A673 (cell line): Measurements from ENCODE around the gene IL23A. TPM values are rescaled to one million over a fixed set of nuclear protein-coding genes. Genes with fewer than 3 reads are reported as not detected.

Source experiments
- Bru-seq: library from RNA; stranded (reverse); fragments of 400-500 nt; gene quantifications from one replicate; lab custom pipeline; 2021; lab: Mats Ljungman, UMichigan
- BruChase-seq, 2 experiments: library from RNA; stranded (reverse); fragments of 400-500 nt; gene quantifications; one replicate each; lab custom pipeline; 2021; lab: Mats Ljungman, UMichigan
- BruUV-seq: library from RNA; stranded (reverse); fragments of 400-500 nt; replicated peaks from 2 replicates; lab custom pipeline; 2021; lab: Mats Ljungman, UMichigan
- CTCF ChIA-PET: fragments of 300-600 bp; sonication (Branson Sonifier 250); formaldehyde crosslinking; loops from one replicate; lab custom pipeline; 2022; ENCODE audit warnings: antibody characterized with exemption; lab: Charles Lee
- POLR2A ChIA-PET: fragments of 300-600 bp; sonication (Branson Sonifier 250); formaldehyde crosslinking; loops from one replicate; lab custom pipeline; 2022; ENCODE audit warnings: antibody characterized with exemption; ENCODE audit not compliant: low non-redundant PET; lab: Charles Lee
- DNase-seq: peaks from one replicate; pipeline ENCODE4 v3.0.0-alpha.2; 2015; ENCODE audit warnings: low spot score
- H3K27ac ChIP-seq: fragments of 200-600 bp; sonication (generic); 2 replicates; pipeline ENCODE4 v1.5.1; 2016; ENCODE audit warnings: mixed run types, low read depth, mild to moderate bottlenecking, mixed read lengths, antibody characterized with exemption, low read length; ENCODE audit not compliant: poor library complexity, severe bottlenecking
- H3K27me3 ChIP-seq: fragments of 200-600 bp; sonication (generic); replicated peaks from 2 replicates; pipeline ENCODE4 v1.6.1; 2017; ENCODE audit warnings: mixed run types, low read depth, mild to moderate bottlenecking, mixed read lengths, antibody characterized with exemption, low read length; ENCODE audit not compliant: insufficient read depth, poor library complexity
- H3K36me3 ChIP-seq: fragments of 200-600 bp; sonication (generic); 2 replicates; pipeline ENCODE4 v1.6.1; 2016; ENCODE audit warnings: mixed run types, mild to moderate bottlenecking, mixed read lengths, antibody characterized with exemption, low read length; ENCODE audit not compliant: insufficient read depth, poor library complexity, severe bottlenecking
- H3K4me1 ChIP-seq: fragments of 200-600 bp; sonication (generic); 2 replicates; pipeline ENCODE4 v1.6.1; 2017; ENCODE audit warnings: mixed run types, mild to moderate bottlenecking, mixed read lengths, antibody characterized with exemption, low read length; ENCODE audit not compliant: insufficient read depth, poor library complexity, severe bottlenecking
- H3K4me3 ChIP-seq: fragments of 200-600 bp; sonication (generic); 2 replicates; pipeline ENCODE4 v1.5.1; 2016; ENCODE audit warnings: low read depth, mixed run types, mild to moderate bottlenecking, mixed read lengths, low read length; ENCODE audit not compliant: poor library complexity, severe bottlenecking
- H3K9me3 ChIP-seq: fragments of 200-600 bp; sonication (generic); 2 replicates; pipeline ENCODE4 v1.6.1; 2016; ENCODE audit warnings: mixed run types, low read depth, mild to moderate bottlenecking, mixed read lengths, antibody characterized with exemption, low read length; ENCODE audit not compliant: poor library complexity, severe bottlenecking
- CTCF ChIP-seq: fragments of 300-800, 200-600 bp; sonication (generic); conservative IDR thresholded peaks from 2 replicates; pipeline ENCODE4 v1.5.1; 2017; ENCODE audit warnings: low read depth, mild to moderate bottlenecking, antibody characterized with exemption, low read length, moderate library complexity, mixed read lengths
- EZH2 ChIP-seq: fragments of 200-600 bp; sonication (generic); IDR thresholded peaks from 2 replicates; pipeline ENCODE4 v1.6.1; 2017; ENCODE audit warnings: borderline replicate concordance, low read depth, mild to moderate bottlenecking, mixed read lengths, antibody characterized with exemption, low read length; ENCODE audit not compliant: poor library complexity, severe bottlenecking
- intact Hi-C: fragments of 100-400 bp; cut with micrococcal nuclease; formaldehyde crosslinking; loops from one replicate; pipeline ENCODE4 v1.10.0; 2022; ENCODE audit not compliant: unreplicated experiment
- long read RNA-seq: library from polyadenylated mRNA; stranded (forward); transcript quantifications from one replicate; pipeline ENCODE4 v2.0.0, GENCODE V29; 2022
- total RNA-seq: library from RNA; stranded (reverse); gene quantifications from 2 replicates; pipeline ENCODE4 v1.2.3, GENCODE V29; 2021

The IL23A gene
- total RNA-seq (not detected in 2 replicates), Bru-seq, nascent RNA (percentile 15 among the genes with signal in this experiment), BruChase-seq, experiment 1, labeled RNA remaining after a 2-hour chase (percentile 40 among the genes with signal in this experiment), BruChase-seq, experiment 2, labeled RNA remaining after a 6-hour chase (not detected)
- long read RNA-seq: 0 reads

GRCh38 chr12:56338308-56339157 lies at the start of gene IL23A:
IL23A (plus strand) TSS chr12:56338884; CDS start chr12:56339045, 161 bp downstream.
- H3K4me3 ChIP-seq: no peak within 1 kb of the TSS
- H3K4me1 ChIP-seq: no peaks in the 10 kb centered on the region
- H3K27ac ChIP-seq: peak within 1 kb of the TSS; percentile 42
- intact Hi-C loops: no loop called here
- no TSS peak for BruUV-seq
- no peaks in the 10 kb centered on the region for H3K36me3 ChIP-seq
- TF ChIP-seq CTCF (no peak), EZH2 (no peak)
- CTCF ChIA-PET: no interaction called here
- H3K9me3 ChIP-seq: no peaks in the 10 kb centered on the region
- no peaks in the 10 kb centered on the region for H3K27me3 ChIP-seq
- DNase-seq: no peak
- POLR2A ChIA-PET: no interaction called here

GRCh38 chr12:56293795-56294194 lies 44.9 kb upstream of the IL23A start:
- intact Hi-C loops: no loop called here
- no TSS peak for BruUV-seq
- Histone ChIP-seq H3K36me3 (peaks cover 26% of the 10 kb centered on the region), H3K4me3 (no peak overlapping the region), H3K4me1 (peaks cover 16% of the 10 kb centered on the region), H3K9me3 (no peaks in the 10 kb centered on the region), H3K27ac (no peak overlapping the region), H3K27me3 (no peaks in the 10 kb centered on the region)
- POLR2A ChIA-PET: no interaction called here
- CTCF ChIA-PET: no interaction called here
- DNase-seq: no peak
- TF ChIP-seq EZH2 (no peak), CTCF (no peak)

- POLR2A ChIA-PET: no interaction called here
- H3K27me3 ChIP-seq: no peaks in the 10 kb centered on the region
These were observed 42.4 kb upstream of the IL23A start for GRCh38 chr12:56296295-56296694.

More at GRCh38 chr12:56296295-56296694, 42.4 kb upstream of the IL23A start:
- Histone ChIP-seq H3K27ac (peak overlapping the region; percentile 3), H3K9me3 (no peaks in the 10 kb centered on the region), H3K4me3 (no peak overlapping the region), H3K36me3 (peaks cover 14% of the 10 kb centered on the region), H3K4me1 (peaks cover 28% of the 10 kb centered on the region)
- no peak for DNase-seq
- BruUV-seq: no TSS peak
- intact Hi-C loops: no loop called here
- TF ChIP-seq EZH2: no peak
- no peak for TF ChIP-seq CTCF
- CTCF ChIA-PET: no interaction called here
